Loucy (cell line): Measurements from ENCODE around the gene SMAD5.

Source experiments
- EZH2phosphoT487 ChIP-seq: fragments of 200-600 bp; IDR thresholded peaks from 2 replicates; pipeline ENCODE4 v1.6.1; 2018; ENCODE audit warnings: antibody characterized with exemption, mild to moderate bottlenecking, moderate library complexity, borderline replicate concordance
- TF ChIP-seq, protein P1 (sequence below): fragments of 200-600 bp; sonication (generic); conservative IDR thresholded peaks from 2 replicates; pipeline ENCODE4 v1.5.1; 2014; ENCODE audit warnings: mild to moderate bottlenecking, antibody characterized with exemption, low read length

GRCh38 chr5:136230176-136230575 is 97.5 kb downstream of the SMAD5 start:
- TF ChIP-seq, protein P1, sequence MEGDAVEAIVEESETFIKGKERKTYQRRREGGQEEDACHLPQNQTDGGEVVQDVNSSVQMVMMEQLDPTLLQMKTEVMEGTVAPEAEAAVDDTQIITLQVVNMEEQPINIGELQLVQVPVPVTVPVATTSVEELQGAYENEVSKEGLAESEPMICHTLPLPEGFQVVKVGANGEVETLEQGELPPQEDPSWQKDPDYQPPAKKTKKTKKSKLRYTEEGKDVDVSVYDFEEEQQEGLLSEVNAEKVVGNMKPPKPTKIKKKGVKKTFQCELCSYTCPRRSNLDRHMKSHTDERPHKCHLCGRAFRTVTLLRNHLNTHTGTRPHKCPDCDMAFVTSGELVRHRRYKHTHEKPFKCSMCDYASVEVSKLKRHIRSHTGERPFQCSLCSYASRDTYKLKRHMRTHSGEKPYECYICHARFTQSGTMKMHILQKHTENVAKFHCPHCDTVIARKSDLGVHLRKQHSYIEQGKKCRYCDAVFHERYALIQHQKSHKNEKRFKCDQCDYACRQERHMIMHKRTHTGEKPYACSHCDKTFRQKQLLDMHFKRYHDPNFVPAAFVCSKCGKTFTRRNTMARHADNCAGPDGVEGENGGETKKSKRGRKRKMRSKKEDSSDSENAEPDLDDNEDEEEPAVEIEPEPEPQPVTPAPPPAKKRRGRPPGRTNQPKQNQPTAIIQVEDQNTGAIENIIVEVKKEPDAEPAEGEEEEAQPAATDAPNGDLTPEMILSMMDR = no peak
- TF ChIP-seq EZH2phosphoT487 = no peak
